Fibroblast of lung (primary cell): ENCODE data around the gene SPTBN5. TPM values are rescaled to one million over a fixed set of nuclear protein-coding genes. Genes with fewer than 3 reads are reported as not detected.

Experiments used
- DNase-seq, 2 donors: peaks; one replicate each; pipeline versions ENCODE4 v3.0.0 to v3.0.0-alpha.2; 2010; ENCODE audit warnings: low read depth in 2 of 2
- H2AFZ ChIP-seq: 2 replicates; pipeline ENCODE4 v1.5.1; 2012; ENCODE audit warnings: low read length, control low read depth, inconsistent platforms
- H3K27ac ChIP-seq: 2 replicates; pipeline ENCODE4 v1.5.1; 2011; ENCODE audit warnings: low read length, control low read depth; ENCODE audit not compliant: insufficient read depth
- H3K27me3 ChIP-seq: 2 replicates; pipeline ENCODE4 v1.5.1; 2011; ENCODE audit warnings: mild to moderate bottlenecking, low read length; ENCODE audit not compliant: control insufficient read depth, insufficient read depth
- H3K36me3 ChIP-seq: 2 replicates; pipeline ENCODE4 v1.5.1; 2011; ENCODE audit warnings: low read length; ENCODE audit not compliant: control insufficient read depth, insufficient read depth
- H3K4me1 ChIP-seq: 2 replicates; pipeline ENCODE4 v1.5.1; 2011; ENCODE audit warnings: low read length; ENCODE audit not compliant: control insufficient read depth, insufficient read depth; ENCODE audit errors: extremely low read depth
- H3K4me2 ChIP-seq: 2 replicates; pipeline ENCODE4 v1.5.1; 2011; ENCODE audit warnings: low read length, control low read depth; ENCODE audit not compliant: insufficient read depth; ENCODE audit errors: extremely low read depth
- H3K4me3 ChIP-seq, 4 experiments: fragments of 200-600 bp in 1 of 4; sonication (generic) in 1 of 4; replicated peaks in 1 of 4; 2 replicates each; pipeline ENCODE4 v1.5.1; 2011 to 2016; ENCODE audit warnings: low read length in 4 of 4, low read depth in 3 of 4, mild to moderate bottlenecking in 3 of 4, control low read depth in 2 of 4, inconsistent platforms in 1 of 4, mixed read lengths in 1 of 4; ENCODE audit not compliant: insufficient read depth in 1 of 4; ENCODE audit errors: control extremely low read depth in 1 of 4
- H3K79me2 ChIP-seq: 2 replicates; pipeline ENCODE4 v1.5.1; 2012; ENCODE audit warnings: mild to moderate bottlenecking, low read length, inconsistent platforms; ENCODE audit not compliant: control insufficient read depth, insufficient read depth
- H3K9ac ChIP-seq: 2 replicates; pipeline ENCODE4 v1.5.1; 2011; ENCODE audit warnings: mild to moderate bottlenecking, low read length, control low read depth; ENCODE audit not compliant: insufficient read depth
- H3K9me3 ChIP-seq: 2 replicates; pipeline ENCODE4 v1.5.1; 2012; ENCODE audit warnings: low read depth, low read length; ENCODE audit not compliant: control insufficient read depth, insufficient read depth
- H4K20me1 ChIP-seq: 2 replicates; pipeline ENCODE4 v1.5.1; 2011; ENCODE audit warnings: low read length; ENCODE audit not compliant: control insufficient read depth, insufficient read depth; ENCODE audit errors: extremely low read depth
- EZH2 ChIP-seq: IDR thresholded peaks from 2 replicates; pipeline ENCODE4 v1.5.1; 2012; ENCODE audit warnings: low read length, control low read depth, mild to moderate bottlenecking; ENCODE audit errors: missing control alignments
- polyA plus RNA-seq, 2 donors: library from polyadenylated mRNA; depleted of rRNA in 1 of 2; stranded (reverse) in 1 of 2; unstranded in 1 of 2; fragments of >200 nt; gene quantifications; 2 replicates each; pipeline ENCODE4 v1.2.1, GENCODE V29; 2011 to 2012; ENCODE audit warnings: missing spikeins in 1 of 2
- total RNA-seq: library from RNA; depleted of rRNA; stranded (reverse); fragments of >200 nt; gene quantifications from 2 replicates; pipeline ENCODE4 v1.2.1, GENCODE V29; 2014
- TF ChIP-seq, protein P1 (sequence below), 2 donors: IDR thresholded peaks in 1 of 2; conservative IDR thresholded peaks in 1 of 2; 1 replicate in 1 of 2; 2 replicates in 1 of 2; pipeline ENCODE4 v1.5.1; 2011 to 2012; ENCODE audit warnings: low read length in 2 of 2, control low read depth in 1 of 2, inconsistent platforms in 1 of 2, low read depth in 1 of 2, mild to moderate bottlenecking in 1 of 2

The SPTBN5 gene
- total and polyA plus RNA-seq, 2 donors (not counting 1 experiment from before 2014, with no cell fraction given) = 0.43 to 0.66 TPM

DNA sequence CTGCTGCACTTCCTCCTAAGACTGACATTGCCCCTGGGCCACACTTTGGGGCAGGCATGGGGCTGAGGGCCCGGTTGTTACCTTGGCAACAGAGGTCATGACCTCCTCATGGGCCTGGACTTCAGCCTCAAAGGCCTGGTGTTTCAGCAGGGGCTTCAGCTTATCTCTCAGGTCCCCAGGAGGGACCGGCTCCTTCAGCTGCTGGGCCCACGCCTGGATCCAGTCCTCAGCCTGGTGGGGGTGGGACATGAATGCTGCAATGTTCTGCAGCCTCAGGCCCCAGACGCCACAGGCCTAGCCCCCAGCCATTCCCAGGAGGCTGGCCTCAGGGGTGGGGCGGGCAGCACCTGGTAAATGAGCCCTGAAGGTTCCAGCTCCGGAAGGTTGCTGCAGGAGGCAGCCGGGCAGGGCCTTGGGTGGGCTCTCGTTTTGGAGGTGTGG, 27.6 kb downstream of the SPTBN5 start:
- Histone ChIP-seq H2AFZ (no peak overlapping the region), H3K27me3 (no peaks in the 10 kb centered on the region), H3K9ac (no peak overlapping the region), H3K9me3 (no peaks in the 10 kb centered on the region), H3K4me2 (no peak overlapping the region), H3K27ac (no peak overlapping the region), H4K20me1 (no peaks in the 10 kb centered on the region), H3K4me1 (peaks cover 6% of the 10 kb centered on the region), H3K4me3 (no peak overlapping the region), H3K79me2 (no peaks in the 10 kb centered on the region), H3K36me3 (no peaks in the 10 kb centered on the region)
- TF ChIP-seq EZH2 = no peak
- TF ChIP-seq, protein P1, sequence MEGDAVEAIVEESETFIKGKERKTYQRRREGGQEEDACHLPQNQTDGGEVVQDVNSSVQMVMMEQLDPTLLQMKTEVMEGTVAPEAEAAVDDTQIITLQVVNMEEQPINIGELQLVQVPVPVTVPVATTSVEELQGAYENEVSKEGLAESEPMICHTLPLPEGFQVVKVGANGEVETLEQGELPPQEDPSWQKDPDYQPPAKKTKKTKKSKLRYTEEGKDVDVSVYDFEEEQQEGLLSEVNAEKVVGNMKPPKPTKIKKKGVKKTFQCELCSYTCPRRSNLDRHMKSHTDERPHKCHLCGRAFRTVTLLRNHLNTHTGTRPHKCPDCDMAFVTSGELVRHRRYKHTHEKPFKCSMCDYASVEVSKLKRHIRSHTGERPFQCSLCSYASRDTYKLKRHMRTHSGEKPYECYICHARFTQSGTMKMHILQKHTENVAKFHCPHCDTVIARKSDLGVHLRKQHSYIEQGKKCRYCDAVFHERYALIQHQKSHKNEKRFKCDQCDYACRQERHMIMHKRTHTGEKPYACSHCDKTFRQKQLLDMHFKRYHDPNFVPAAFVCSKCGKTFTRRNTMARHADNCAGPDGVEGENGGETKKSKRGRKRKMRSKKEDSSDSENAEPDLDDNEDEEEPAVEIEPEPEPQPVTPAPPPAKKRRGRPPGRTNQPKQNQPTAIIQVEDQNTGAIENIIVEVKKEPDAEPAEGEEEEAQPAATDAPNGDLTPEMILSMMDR (conservative IDR thresholded peaks at IDR 0.05 in 1 of 2, IDR thresholded peaks at IDR 0.05 in 1 of 2; ENCODE audit: low read depth in 1 of 2, low read length in 2 of 2) = no peak
- no peak for DNase-seq

DNA sequence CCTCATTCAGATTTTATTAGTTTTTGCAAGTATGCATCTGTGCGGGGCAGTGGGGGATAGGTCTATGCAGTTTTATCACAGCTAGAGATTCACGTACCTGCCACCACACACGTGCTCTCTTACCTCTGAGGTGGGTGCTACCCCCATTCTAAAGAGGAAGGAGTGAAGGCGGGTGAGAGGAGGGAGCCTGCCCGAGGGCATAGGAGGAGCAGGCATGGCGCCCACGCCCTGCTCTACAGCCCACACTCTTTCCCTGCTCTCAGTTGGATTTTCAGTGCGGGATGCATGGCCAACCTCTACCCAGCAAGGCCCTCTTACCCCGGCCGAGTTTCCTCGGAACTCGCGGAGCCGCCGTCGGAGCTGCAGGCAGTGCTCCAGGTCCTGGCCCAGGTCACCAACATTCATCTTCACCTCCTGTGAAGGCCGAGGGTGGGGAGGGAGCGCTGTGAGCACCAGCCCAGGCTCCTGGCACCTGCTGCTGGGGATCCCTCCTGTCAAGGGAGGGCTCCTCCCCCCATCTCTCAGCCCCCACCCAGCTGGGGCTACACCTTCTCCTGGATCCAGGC, 28.3 kb downstream of the SPTBN5 start:
- H3K27ac ChIP-seq = no peak overlapping the region
- TF ChIP-seq, protein P1 (conservative IDR thresholded peaks at IDR 0.05 in 1 of 2, IDR thresholded peaks at IDR 0.05 in 1 of 2; ENCODE audit: low read depth in 1 of 2, low read length in 2 of 2) = no peak
- TF ChIP-seq EZH2 = no peak
- no peak overlapping the region for H3K4me3 ChIP-seq
- H3K4me1 ChIP-seq = peaks cover under 1% of the 10 kb centered on the region
- H3K9ac ChIP-seq = no peak overlapping the region
- no peaks in the 10 kb centered on the region for H3K27me3 ChIP-seq
- no peak overlapping the region for H3K4me2 ChIP-seq
- H3K9me3 ChIP-seq = no peaks in the 10 kb centered on the region
- H3K36me3 ChIP-seq = no peaks in the 10 kb centered on the region
- H3K79me2 ChIP-seq = no peaks in the 10 kb centered on the region
- no peaks in the 10 kb centered on the region for H4K20me1 ChIP-seq
- no peak overlapping the region for H2AFZ ChIP-seq
- DNase-seq = no peak

DNA sequence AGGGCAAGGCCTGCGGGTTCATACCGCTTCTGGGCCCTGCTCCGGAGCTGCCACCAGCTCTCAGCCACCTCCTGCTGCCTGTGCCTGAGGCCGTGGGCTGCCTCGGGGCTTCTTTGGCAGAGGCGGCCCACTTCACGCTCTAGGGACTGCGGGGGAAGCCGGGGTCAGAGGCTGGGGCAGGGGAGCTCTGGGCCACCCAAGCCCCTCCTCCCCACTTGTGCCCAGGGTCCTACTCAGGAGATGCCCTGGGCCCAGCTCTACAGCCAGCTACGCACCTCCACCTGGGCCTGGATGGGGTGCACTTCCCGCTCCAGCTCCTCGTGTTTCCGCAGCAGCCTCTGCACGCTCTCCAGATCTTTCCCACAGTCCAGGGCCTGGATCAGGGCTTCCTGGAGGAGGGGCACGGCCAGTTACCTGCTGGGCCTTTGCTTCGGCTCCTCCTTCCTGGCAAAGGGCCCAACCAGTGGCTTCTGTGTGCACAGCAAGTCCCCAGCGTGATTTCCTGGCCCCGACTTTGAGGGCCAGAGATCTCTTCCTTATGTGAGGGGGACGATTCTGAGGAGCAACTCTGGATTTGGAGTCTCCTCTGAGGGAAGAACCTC, 31.2 kb downstream of the SPTBN5 start:
- Histone ChIP-seq H3K9me3 (no peaks in the 10 kb centered on the region), H3K79me2 (no peaks in the 10 kb centered on the region), H2AFZ (no peak overlapping the region), H3K9ac (no peak overlapping the region), H3K36me3 (no peaks in the 10 kb centered on the region), H3K4me3 (no peak overlapping the region), H3K27ac (no peak overlapping the region), H3K27me3 (no peaks in the 10 kb centered on the region), H3K4me2 (no peak overlapping the region), H4K20me1 (no peaks in the 10 kb centered on the region), H3K4me1 (no peaks in the 10 kb centered on the region)
- TF ChIP-seq, protein P1 (conservative IDR thresholded peaks at IDR 0.05 in 1 of 2, IDR thresholded peaks at IDR 0.05 in 1 of 2; ENCODE audit: low read depth in 1 of 2, low read length in 2 of 2) = no peak
- TF ChIP-seq EZH2 = no peak
- DNase-seq = no peak
